PC-3 (cell line): ENCODE measurements around the gene WNK1. TPM values are rescaled to one million over a fixed set of nuclear protein-coding genes. Genes with fewer than 3 reads are reported as not detected.

Experiments used
- ATAC-seq: fragments of 200-7000 bp; cut with Tn5 transposase; 2 replicates; pipeline ENCODE4 v1.9.1; 2020; ENCODE audit warnings: mild to moderate bottlenecking, moderate library complexity
- BruUV-seq: library from RNA; stranded (reverse); fragments of 400-500 nt; replicated peaks from 2 replicates; lab custom pipeline; 2021; lab: Mats Ljungman, UMichigan
- CTCF ChIA-PET: fragments of 300-600 bp; sonication (Branson Sonifier 250); formaldehyde crosslinking; loops from one replicate; lab custom pipeline; 2022; ENCODE audit warnings: antibody characterized with exemption; lab: Charles Lee
- POLR2A ChIA-PET: fragments of 300-600 bp; sonication (Branson Sonifier 250); formaldehyde crosslinking; loops from one replicate; lab custom pipeline; 2022; ENCODE audit warnings: antibody characterized with exemption; ENCODE audit not compliant: unreplicated experiment; lab: Charles Lee
- DNase-seq: peaks from one replicate; pipeline ENCODE4 v3.0.0-alpha.2; 2015
- H2AFZ ChIP-seq: fragments of 300-600 bp; sonication (generic); 2 replicates; pipeline ENCODE4 v1.6.0; 2016; ENCODE audit warnings: antibody characterized with exemption, low read length
- H3F3A ChIP-seq: fragments of 300-600 bp; sonication (generic); one replicate; pipeline ENCODE4 v1.6.0; 2017; ENCODE audit warnings: antibody characterized with exemption, low read length, control low read depth, mild to moderate bottlenecking; ENCODE audit not compliant: unreplicated experiment
- H3K27ac ChIP-seq: fragments of 300-600 bp; sonication (generic); 2 replicates; pipeline ENCODE4 v1.5.1; 2016; ENCODE audit warnings: mild to moderate bottlenecking, low read length
- H3K27me3 ChIP-seq: fragments of 300-600 bp; sonication (generic); 2 replicates; pipeline ENCODE4 v1.6.1; 2016; ENCODE audit warnings: low read length, mixed read lengths
- H3K36me3 ChIP-seq: fragments of 300-600 bp; sonication (generic); 2 replicates; pipeline ENCODE4 v1.6.1; 2016; ENCODE audit warnings: low read depth, mixed run types, low read length, mixed read lengths
- H3K4me1 ChIP-seq: fragments of 300-600 bp; sonication (generic); 2 replicates; pipeline ENCODE4 v1.5.1; 2016; ENCODE audit warnings: low read length; ENCODE audit not compliant: insufficient read depth
- H3K4me2 ChIP-seq: fragments of 300-600 bp; sonication (generic); 2 replicates; pipeline ENCODE4 v1.6.0; 2016; ENCODE audit warnings: low read length
- H3K4me3 ChIP-seq: fragments of 300-600 bp; sonication (generic); 2 replicates; pipeline ENCODE4 v1.5.1; 2016; ENCODE audit warnings: mild to moderate bottlenecking, low read length, mixed read lengths
- H3K79me2 ChIP-seq: fragments of 300-600 bp; sonication (generic); 2 replicates; pipeline ENCODE4 v1.6.1; 2017; ENCODE audit warnings: low read length, mixed read lengths
- H3K9ac ChIP-seq: fragments of 300-600 bp; sonication (generic); 2 replicates; pipeline ENCODE4 v1.6.0; 2016; ENCODE audit warnings: mild to moderate bottlenecking, low read length
- H3K9me2 ChIP-seq: fragments of 300-600 bp; sonication (generic); replicated peaks from 2 replicates; pipeline ENCODE4 v1.6.1; 2016; ENCODE audit warnings: mixed run types, low read length, mixed read lengths
- H3K9me3 ChIP-seq: fragments of 300-600 bp; sonication (generic); 2 replicates; pipeline ENCODE4 v1.6.1; 2016; ENCODE audit warnings: low read length, mixed read lengths
- H4K20me1 ChIP-seq: fragments of 300-600 bp; sonication (generic); 2 replicates; pipeline ENCODE4 v1.6.1; 2016; ENCODE audit warnings: low read length, mixed read lengths
- EZH2 ChIP-seq: fragments of 300-600 bp; sonication (generic); IDR thresholded peaks from one replicate; pipeline ENCODE4 v1.6.1; 2017; ENCODE audit warnings: antibody characterized with exemption, mild to moderate bottlenecking, low read length; ENCODE audit not compliant: unreplicated experiment
- EZH2phosphoT487 ChIP-seq: fragments of 300-600 bp; sonication (generic); IDR thresholded peaks from 2 replicates; pipeline ENCODE4 v1.6.1; 2018; ENCODE audit warnings: mild to moderate bottlenecking, antibody characterized with exemption, low read length, borderline replicate concordance
- intact Hi-C: fragments of 100-400 bp; cut with micrococcal nuclease; formaldehyde crosslinking; loops from 2 replicates; pipeline ENCODE4 v1.9.0; 2023
- total RNA-seq: library from RNA; depleted of rRNA; stranded (reverse); fragments of >200 nt; gene quantifications from 2 replicates; pipeline ENCODE4 v1.2.3, GENCODE V29; 2014
- TF ChIP-seq, protein P1 (sequence below): fragments of 300-600 bp; sonication (generic); conservative IDR thresholded peaks from 2 replicates; pipeline ENCODE4 v1.5.1; 2017; ENCODE audit warnings: antibody characterized with exemption, low read depth, mild to moderate bottlenecking, low read length

Gene WNK1
- total RNA-seq, 1 experiment from 2014 or later = 44.5 TPM

DNA sequence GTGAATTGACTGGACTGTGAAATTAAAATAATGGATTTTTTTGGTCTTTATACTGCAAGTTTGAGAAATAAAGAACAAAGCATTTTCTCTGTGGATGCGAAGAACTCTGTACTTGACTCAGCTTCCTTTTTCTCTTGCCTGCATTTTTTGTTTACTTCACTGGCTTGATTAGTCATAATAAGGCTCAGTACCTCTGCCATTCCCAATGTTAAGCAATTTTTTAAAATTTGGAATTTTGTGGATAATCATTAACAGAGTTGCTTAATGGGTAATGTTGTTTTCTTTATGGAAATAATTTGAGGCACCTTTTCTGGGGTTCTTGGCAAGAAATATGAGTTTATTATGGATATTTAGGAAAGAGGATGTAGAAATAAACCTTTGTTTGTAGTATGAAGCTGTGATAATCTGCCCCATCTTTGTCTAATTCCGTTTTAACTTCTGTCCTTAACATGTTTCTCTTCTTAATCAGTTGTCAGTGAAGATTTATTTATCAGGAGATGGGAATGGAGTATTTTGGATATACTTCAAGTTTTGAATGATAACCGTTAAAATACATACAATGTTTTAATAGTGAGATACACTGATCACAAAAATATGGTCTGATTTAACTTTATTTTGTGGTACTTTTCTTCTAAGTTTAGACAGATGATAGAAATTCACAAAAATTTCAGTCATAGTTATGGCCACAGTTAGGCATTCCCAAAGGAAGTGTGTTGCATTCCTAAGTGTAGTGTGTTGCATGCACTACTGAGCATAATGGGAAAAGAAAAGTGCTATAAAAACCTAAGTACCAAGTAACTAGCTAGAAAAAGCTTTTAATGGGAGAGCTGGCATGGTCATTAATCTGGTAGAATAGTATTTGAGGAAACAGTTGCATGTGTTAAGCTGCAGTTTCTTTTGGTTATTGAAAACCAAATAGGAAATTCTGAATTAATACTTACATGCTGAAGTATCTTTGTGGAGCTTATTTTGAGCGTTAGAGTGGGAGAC lies 27.7 kb downstream of the WNK1 start:
- ChIA-PET POLR2A (no interaction called here), CTCF (no interaction called here)
- Histone ChIP-seq H3K4me3 (no peak overlapping the region), H4K20me1 (peaks cover 41% of the 10 kb centered on the region), H3K9me3 (no peaks in the 10 kb centered on the region), H3K79me2 (peaks cover 95% of the 10 kb centered on the region), H3K36me3 (no peaks in the 10 kb centered on the region), H3K9me2 (no peaks in the 10 kb centered on the region), H2AFZ (no peak overlapping the region), H3K4me2 (peak overlapping the region; percentile 57), H3F3A (no peaks in the 10 kb centered on the region), H3K27ac (peak overlapping the region; percentile 19; the same call in 1 of the 2 replicates), H3K27me3 (no peaks in the 10 kb centered on the region), H3K4me1 (peaks cover 41% of the 10 kb centered on the region), H3K9ac (no peak overlapping the region)
- no TSS peak for BruUV-seq
- DNase-seq = peak; percentile 42
- intact Hi-C loops = no loop called here
- peak; percentile 44 for ATAC-seq
- TF ChIP-seq, protein P1, sequence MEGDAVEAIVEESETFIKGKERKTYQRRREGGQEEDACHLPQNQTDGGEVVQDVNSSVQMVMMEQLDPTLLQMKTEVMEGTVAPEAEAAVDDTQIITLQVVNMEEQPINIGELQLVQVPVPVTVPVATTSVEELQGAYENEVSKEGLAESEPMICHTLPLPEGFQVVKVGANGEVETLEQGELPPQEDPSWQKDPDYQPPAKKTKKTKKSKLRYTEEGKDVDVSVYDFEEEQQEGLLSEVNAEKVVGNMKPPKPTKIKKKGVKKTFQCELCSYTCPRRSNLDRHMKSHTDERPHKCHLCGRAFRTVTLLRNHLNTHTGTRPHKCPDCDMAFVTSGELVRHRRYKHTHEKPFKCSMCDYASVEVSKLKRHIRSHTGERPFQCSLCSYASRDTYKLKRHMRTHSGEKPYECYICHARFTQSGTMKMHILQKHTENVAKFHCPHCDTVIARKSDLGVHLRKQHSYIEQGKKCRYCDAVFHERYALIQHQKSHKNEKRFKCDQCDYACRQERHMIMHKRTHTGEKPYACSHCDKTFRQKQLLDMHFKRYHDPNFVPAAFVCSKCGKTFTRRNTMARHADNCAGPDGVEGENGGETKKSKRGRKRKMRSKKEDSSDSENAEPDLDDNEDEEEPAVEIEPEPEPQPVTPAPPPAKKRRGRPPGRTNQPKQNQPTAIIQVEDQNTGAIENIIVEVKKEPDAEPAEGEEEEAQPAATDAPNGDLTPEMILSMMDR = no peak
- no peak for TF ChIP-seq EZH2
- TF ChIP-seq EZH2phosphoT487 = no peak

DNA sequence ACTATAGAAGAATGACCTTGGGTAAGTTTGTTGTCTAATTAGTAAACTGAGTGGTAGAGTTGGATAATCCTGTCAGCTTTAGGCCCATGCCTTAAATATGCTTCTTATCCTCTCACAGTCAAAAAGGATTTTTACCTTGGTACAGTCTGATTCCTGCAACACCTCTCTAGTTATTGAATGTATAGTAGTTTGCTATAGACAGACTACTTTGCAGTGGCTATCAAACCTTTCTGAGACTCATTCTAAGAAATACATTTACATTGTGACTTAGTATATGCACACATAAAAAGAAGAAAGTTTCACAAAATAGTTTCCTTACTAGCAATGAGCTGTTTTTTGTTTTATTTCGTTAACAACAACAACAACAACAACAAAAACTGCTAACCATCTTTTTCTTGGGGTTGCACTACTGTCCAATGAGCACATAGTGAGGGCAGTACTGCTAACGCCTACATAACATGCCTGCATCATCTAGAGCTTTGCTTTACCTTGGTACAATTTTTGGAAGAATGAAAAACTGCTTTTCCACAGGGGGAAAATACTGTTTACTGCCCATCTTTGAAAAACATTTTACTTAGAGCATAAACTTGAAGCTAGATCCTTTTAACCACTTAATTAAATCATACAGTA lies 28.5 kb downstream of the WNK1 start:
- TF ChIP-seq EZH2 (no peak), EZH2phosphoT487 (no peak)
- TF ChIP-seq, protein P1 = no peak

More for the DNA sequence above, 28.5 kb downstream of the WNK1 start:
- Histone ChIP-seq H2AFZ (no peak overlapping the region), H3K27ac (no peak overlapping the region), H3K27me3 (no peaks in the 10 kb centered on the region), H3K9ac (no peak overlapping the region), H4K20me1 (peaks cover 34% of the 10 kb centered on the region), H3K79me2 (peaks cover 94% of the 10 kb centered on the region), H3K4me3 (no peak overlapping the region), H3F3A (no peaks in the 10 kb centered on the region), H3K36me3 (no peaks in the 10 kb centered on the region), H3K9me2 (no peaks in the 10 kb centered on the region), H3K9me3 (no peaks in the 10 kb centered on the region), H3K4me1 (peaks cover 41% of the 10 kb centered on the region), H3K4me2 (no peak overlapping the region)
- intact Hi-C loops = no loop called here
- ChIA-PET POLR2A (interaction anchor here (0.6 kb wide), 1 partner anchor 507 kb away, joined by 3 read pairs; no protein-coding TSS in a partner anchor), CTCF (no interaction called here)
- no peak for DNase-seq
- BruUV-seq = no TSS peak
- no peak for ATAC-seq
